DOHH2 (cell line): ENCODE data around the gene TNFAIP8L1.

Source experiments
- CTCF ChIP-seq: fragments of 200-600 bp; sonication (generic); IDR thresholded peaks from one replicate; pipeline ENCODE4 v1.5.1; 2014; ENCODE audit warnings: antibody characterized with exemption, mild to moderate bottlenecking, low read depth, low read length; ENCODE audit not compliant: poor library complexity, severe bottlenecking
- EZH2phosphoT487 ChIP-seq: fragments of 200-600 bp; sonication (generic); IDR thresholded peaks from 2 replicates; pipeline ENCODE4 v1.6.1; 2017; ENCODE audit warnings: borderline replicate concordance, mild to moderate bottlenecking, antibody characterized with exemption, low read length, moderate library complexity, mixed read lengths

DNA sequence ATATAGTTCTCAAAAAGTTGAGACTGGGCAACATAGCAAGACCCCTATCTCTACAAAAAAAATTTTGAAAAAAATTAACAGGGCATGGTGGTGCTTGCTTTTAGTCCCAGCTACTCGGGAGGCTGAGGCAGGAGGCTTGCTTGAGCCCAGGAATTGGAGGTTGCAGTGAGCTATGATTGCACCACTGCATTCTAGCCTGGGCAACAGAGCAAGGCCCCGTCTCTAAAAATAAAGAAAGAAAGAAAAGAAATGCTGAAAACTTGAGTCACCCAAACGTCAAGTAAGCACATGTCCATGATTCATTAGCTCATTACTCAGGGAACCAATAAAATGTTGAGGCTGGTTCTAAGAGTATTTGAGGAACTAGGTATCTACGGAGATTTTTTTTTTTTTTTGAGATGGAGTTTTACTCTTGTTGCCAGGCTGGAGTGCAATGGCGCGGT is 45.9 kb upstream of the TNFAIP8L1 start:
- no peak for TF ChIP-seq CTCF
- no peak for TF ChIP-seq EZH2phosphoT487
